Endothelial cell of umbilical vein (primary cell): ENCODE data around the gene GRIK1. TPM values are rescaled to one million over a fixed set of nuclear protein-coding genes. Genes with fewer than 3 reads are reported as not detected.

ENCODE experiments used
- BruUV-seq: library from RNA; stranded (reverse); fragments of 400-500 nt; replicated peaks from 2 replicates; lab custom pipeline; 2021; lab: Mats Ljungman, UMichigan
- CTCF ChIA-PET: fragments of 300-600, 350-600 bp; sonication (Branson Sonifier 250); formaldehyde crosslinking; loops from one replicate; lab custom pipeline; 2021; ENCODE audit warnings: antibody characterized with exemption, inconsistent platforms; lab: Charles Lee
- POLR2A ChIA-PET: fragments of 300-600, 350-600 bp; sonication (Branson Sonifier 250); formaldehyde crosslinking; loops from one replicate; lab custom pipeline; 2021; ENCODE audit warnings: antibody characterized with exemption, inconsistent platforms; lab: Charles Lee
- DNase-seq: peaks from one replicate; pipeline ENCODE4 v3.0.0-alpha.2; 2011; ENCODE audit warnings: low read depth, low spot score
- FAIRE-seq: peaks from 2 replicates; lab custom pipeline; 2011; peaks lifted over from hg19 to GRCh38; lab: Jason Lieb, UNC
- H2AFZ ChIP-seq: 2 replicates; pipeline ENCODE4 v1.6.0; 2012; ENCODE audit warnings: low read depth, low read length, control low read depth, inconsistent platforms
- H3K27ac ChIP-seq: 2 replicates; pipeline ENCODE4 v1.5.1; 2011; ENCODE audit warnings: low read depth, mild to moderate bottlenecking, control low read depth, low read length, moderate library complexity; ENCODE audit not compliant: insufficient read depth
- H3K27me3 ChIP-seq, 2 experiments: 2 replicates each; pipeline versions ENCODE4 v1.6.0 to v1.6.1; 2011; ENCODE audit warnings: low read length in 2 of 2, mixed read lengths in 1 of 2; ENCODE audit not compliant: control insufficient read depth in 2 of 2, insufficient read depth in 2 of 2
- H3K36me3 ChIP-seq, 2 experiments: 2 replicates in 1 of 2; 3 replicates in 1 of 2; pipeline ENCODE4 v1.5.1; 2011; ENCODE audit warnings: low read length in 2 of 2, mild to moderate bottlenecking in 1 of 2, moderate library complexity in 1 of 2; ENCODE audit not compliant: control insufficient read depth in 2 of 2, insufficient read depth in 2 of 2; ENCODE audit errors: extremely low read depth in 1 of 2
- H3K4me1 ChIP-seq: 3 replicates; pipeline ENCODE4 v1.5.1; 2011; ENCODE audit warnings: mild to moderate bottlenecking, low read length; ENCODE audit not compliant: control insufficient read depth, insufficient read depth; ENCODE audit errors: extremely low read depth
- H3K4me2 ChIP-seq: 2 replicates; pipeline ENCODE4 v1.6.1; 2011; ENCODE audit warnings: low read length, control low read depth, mixed read lengths; ENCODE audit not compliant: insufficient read depth
- H3K4me3 ChIP-seq, 3 experiments: fragments of 200-600 bp in 1 of 3; sonication (generic), shearing (Covaris generic) in 1 of 3; replicated peaks in 1 of 3; 2 replicates each; pipeline ENCODE4 v1.5.1; 2011 to 2016; ENCODE audit warnings: control low read depth in 3 of 3, low read length in 3 of 3, mild to moderate bottlenecking in 2 of 3, inconsistent platforms in 1 of 3, low read depth in 1 of 3, moderate library complexity in 1 of 3; ENCODE audit not compliant: insufficient read depth in 1 of 3
- H3K79me2 ChIP-seq: 2 replicates; pipeline ENCODE4 v1.6.0; 2012; ENCODE audit warnings: low read length, inconsistent platforms; ENCODE audit not compliant: control insufficient read depth, insufficient read depth
- H3K9ac ChIP-seq: replicated peaks from 2 replicates; pipeline ENCODE3; 2011; ENCODE audit warnings: low read length, control low read depth; ENCODE audit not compliant: insufficient read depth; ENCODE audit errors: extremely low read depth
- H3K9me1 ChIP-seq: replicated peaks from 3 replicates; pipeline ENCODE4 v1.6.0; 2011; ENCODE audit warnings: mild to moderate bottlenecking, low read length; ENCODE audit not compliant: control insufficient read depth, insufficient read depth; ENCODE audit errors: extremely low read depth
- H3K9me3 ChIP-seq: replicated peaks from 2 replicates; pipeline ENCODE4 v1.5.1; 2012; ENCODE audit warnings: low read length, inconsistent platforms; ENCODE audit not compliant: control insufficient read depth, insufficient read depth
- H4K20me1 ChIP-seq: replicated peaks from 2 replicates; pipeline ENCODE3; 2011; ENCODE audit warnings: mild to moderate bottlenecking, low read length; ENCODE audit not compliant: control insufficient read depth, insufficient read depth; ENCODE audit errors: extremely low read depth
- CTCF ChIP-seq, 2 donors: IDR thresholded peaks; 1 replicate in 1 of 2; 2 replicates in 1 of 2; pipeline ENCODE4 v1.5.1; 2011; ENCODE audit warnings: low read length in 2 of 2, mild to moderate bottlenecking in 2 of 2, moderate library complexity in 2 of 2, control low read depth in 1 of 2, inconsistent platforms in 1 of 2, low read depth in 1 of 2; ENCODE audit not compliant: insufficient read depth in 1 of 2; ENCODE audit errors: extremely low read depth in 1 of 2
- EZH2 ChIP-seq: IDR thresholded peaks from 2 replicates; pipeline ENCODE4 v1.6.1; 2012; ENCODE audit warnings: borderline replicate concordance, low read depth, mild to moderate bottlenecking, moderate library complexity, low read length, inconsistent platforms; ENCODE audit not compliant: severe bottlenecking
- FOS ChIP-seq: IDR thresholded peaks from 2 replicates; pipeline ENCODE4 v1.6.1; 2011; ENCODE audit warnings: mild to moderate bottlenecking, low read length, moderate library complexity, borderline replicate concordance; ENCODE audit not compliant: insufficient read depth
- GATA2 ChIP-seq: IDR thresholded peaks from 2 replicates; pipeline ENCODE4 v1.7.0; 2011; ENCODE audit warnings: low read depth, mild to moderate bottlenecking, moderate library complexity, mixed read lengths, low read length; ENCODE audit not compliant: insufficient read length, insufficient read depth
- JUN ChIP-seq: IDR thresholded peaks from 2 replicates; pipeline ENCODE4 v1.6.1; 2011; ENCODE audit warnings: borderline replicate concordance, low read depth; ENCODE audit not compliant: insufficient read length, insufficient read depth
- MAX ChIP-seq: IDR thresholded peaks from 2 replicates; pipeline ENCODE4 v1.6.1; 2011; ENCODE audit not compliant: insufficient read depth, insufficient read length
- MYC ChIP-seq: IDR thresholded peaks from one replicate; pipeline ENCODE4 v1.6.1; 2011; ENCODE audit warnings: mild to moderate bottlenecking, low read depth, low read length
- POLR2A ChIP-seq: IDR thresholded peaks from 2 replicates; pipeline ENCODE4 v1.6.1; 2012; ENCODE audit warnings: low read depth, mild to moderate bottlenecking, control low read depth, low read length
- POLR2AphosphoS5 ChIP-seq: IDR thresholded peaks from 2 replicates; pipeline ENCODE4 v1.6.1; 2012; ENCODE audit warnings: low read depth, mild to moderate bottlenecking, control low read depth, low read length, moderate library complexity; ENCODE audit not compliant: insufficient read depth
- dilution Hi-C: fragments of 300-500 bp; cut with MboI; formaldehyde crosslinking; loops from one replicate; pipeline ENCODE4 v1.15.0; 2019; ENCODE audit warnings: low sequenced_read_pairs; ENCODE audit not compliant: extremely low pct_ligation_motif_present
- intact Hi-C: fragments of 100-400 bp; cut with micrococcal nuclease; formaldehyde crosslinking; loops from one replicate; pipeline ENCODE4 v1.10.0; 2022
- polyA plus RNA-seq, 4 experiments: library from polyadenylated mRNA; depleted of rRNA in 3 of 4; stranded (reverse) in 3 of 4; unstranded in 1 of 4; fragments of >200 nt; gene quantifications; 2 replicates each; pipeline versions ENCODE4 v1.2.1 to v1.2.3, GENCODE V29; 2011 to 2012; ENCODE audit warnings: missing spikeins in 1 of 4
- total RNA-seq: library from RNA; stranded (reverse); gene quantifications from 2 replicates; pipeline ENCODE4 v1.2.3, GENCODE V29; 2021

Gene GRIK1
- total and polyA plus RNA-seq, 2 donors (not counting 3 experiments of a cell fraction or from before 2014, with no cell fraction given) = not detected

GRCh38 chr21:29834617-29835016 is 105.2 kb downstream of the GRIK1 start:
- no peak for FAIRE-seq
- no peak for DNase-seq
- BruUV-seq = no TSS peak
- Histone ChIP-seq H3K4me3 (no peak overlapping the region), H3K4me2 (no peak overlapping the region), H3K4me1 (no peaks in the 10 kb centered on the region), H3K27ac (no peak overlapping the region), H2AFZ (no peak overlapping the region), H3K9me1 (no peaks in the 10 kb centered on the region), H3K27me3 (no peaks in the 10 kb centered on the region), H4K20me1 (no peaks in the 10 kb centered on the region), H3K36me3 (no peaks in the 10 kb centered on the region), H3K9me3 (no peaks in the 10 kb centered on the region), H3K79me2 (no peaks in the 10 kb centered on the region), H3K9ac (no peak overlapping the region)
- ChIA-PET CTCF (no interaction called here), POLR2A (no interaction called here)
- dilution Hi-C loops = no loop called here
- TF ChIP-seq POLR2AphosphoS5 = no peak
- no peak for TF ChIP-seq CTCF (IDR thresholded peaks at IDR 0.05; ENCODE audit: extremely low read depth in 1 of 2, insufficient read depth in 1 of 2, low read depth in 1 of 2, low read length in 2 of 2)
- no peak for TF ChIP-seq MYC
- TF ChIP-seq JUN = no peak
- no peak for TF ChIP-seq FOS
- no peak for TF ChIP-seq GATA2
- TF ChIP-seq POLR2A = no peak
- TF ChIP-seq MAX = no peak
- TF ChIP-seq EZH2 = no peak
- intact Hi-C loops = no loop called here
